NCI-H2081 (cell line): ENCODE measurements around the gene ENDOG.
"Not testable (repeated sequence)": the region's sequence is repeated elsewhere in the genome, so short reads cannot be mapped to it uniquely, and the experiment has no call there.

Experiments used
- DNase-seq, 2 experiments: peaks; one replicate each; lab custom pipeline; 2025; lab: John Stamatoyannopoulos, UW

ENDOG gene

DNA sequence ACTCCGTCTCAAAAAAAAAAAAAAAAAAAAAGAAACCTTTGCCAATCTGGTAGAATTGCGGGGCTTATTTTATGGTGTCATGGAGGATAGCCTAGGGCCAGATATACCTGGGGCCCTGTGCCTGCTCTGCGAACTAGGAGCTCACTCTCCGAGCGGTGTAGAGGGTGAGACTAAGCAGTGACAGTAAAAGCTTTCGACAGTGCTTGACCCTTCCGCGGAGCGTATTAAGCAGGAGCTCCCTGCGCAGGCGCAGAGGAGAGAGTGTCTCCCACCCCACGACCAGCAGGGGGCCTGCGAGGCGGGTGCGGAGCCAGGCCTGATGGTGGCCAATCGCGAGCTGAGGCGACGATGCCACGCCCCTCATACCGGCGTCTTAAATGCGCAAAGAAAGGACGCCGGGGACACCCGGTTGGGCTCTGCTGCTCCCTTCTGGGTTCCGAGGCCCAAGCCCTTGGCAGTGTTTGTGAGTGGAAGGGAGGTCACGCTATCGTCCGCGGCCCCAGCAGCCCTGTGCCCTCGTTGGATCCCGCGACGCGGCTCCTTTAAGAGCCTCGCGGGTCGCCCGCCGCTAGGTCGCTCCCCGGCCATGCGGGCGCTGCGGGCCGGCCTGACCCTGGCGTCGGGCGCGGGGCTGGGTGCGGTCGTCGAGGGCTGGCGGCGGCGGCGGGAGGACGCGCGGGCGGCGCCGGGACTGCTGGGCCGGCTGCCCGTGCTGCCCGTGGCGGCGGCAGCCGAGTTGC lies at the start of gene ENDOG:
Gene ENDOG, plus strand, starts transcription at position 402 of the 740 bp plus-strand sequence. Its CDS starts 185 bp downstream, at position 587.
- DNase-seq = peak; percentile 98 to 99

DNA sequence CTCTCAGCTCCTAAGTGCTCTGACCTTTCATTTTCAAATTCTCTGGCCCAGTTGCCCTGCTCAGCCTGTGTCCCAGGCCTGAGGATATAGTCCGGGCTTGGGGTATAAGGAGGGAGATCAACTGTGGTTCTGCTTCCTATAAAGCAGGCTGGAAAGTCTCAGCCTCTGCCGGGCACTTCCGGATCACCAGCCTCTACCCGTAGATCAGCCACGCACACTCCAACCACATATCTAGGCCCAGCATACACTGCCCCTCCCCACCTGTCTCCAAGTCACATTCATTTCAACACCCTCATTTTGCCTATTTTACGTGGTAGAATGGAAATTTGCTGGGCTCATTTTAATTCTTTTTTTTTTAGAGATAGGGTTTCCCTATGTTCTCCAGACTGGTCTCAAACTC lies 49.7 kb upstream of the ENDOG start:
- DNase-seq = no peak

DNA sequence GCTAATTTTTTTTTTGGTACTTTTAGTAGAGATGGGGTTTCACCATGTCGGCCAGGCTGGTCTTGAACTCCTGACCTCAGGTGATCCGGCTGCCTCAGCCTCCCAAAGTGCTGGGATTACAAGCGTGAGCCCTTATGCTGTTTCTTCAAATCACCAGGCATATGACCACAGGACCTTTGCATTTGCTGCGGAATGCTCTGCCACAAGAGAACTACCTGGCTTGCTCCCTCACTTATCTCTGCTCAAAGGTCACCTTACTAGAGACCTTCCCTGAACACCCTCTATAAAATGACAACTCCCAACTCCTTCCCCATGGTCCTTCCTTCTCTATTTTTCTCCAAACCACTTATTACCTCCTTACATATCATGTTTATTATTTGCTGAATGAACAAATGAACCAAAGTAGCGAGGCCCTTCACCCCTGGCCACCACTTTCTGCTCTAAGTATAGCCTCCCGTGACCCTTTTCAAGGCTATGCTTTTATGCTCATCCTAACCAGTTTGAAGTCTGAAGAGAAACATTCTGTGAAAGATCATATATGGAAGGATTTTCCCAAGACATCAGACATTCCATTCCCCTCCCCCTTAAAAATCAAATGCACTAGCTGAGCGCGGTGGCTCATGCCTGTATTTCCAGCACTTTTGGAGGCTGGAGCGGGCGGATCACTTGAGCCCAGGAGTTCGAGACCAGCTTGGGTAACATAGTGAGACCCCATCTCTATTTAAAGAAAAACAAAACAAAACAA lies 47.8 kb upstream of the ENDOG start:
- no peak for DNase-seq

DNA sequence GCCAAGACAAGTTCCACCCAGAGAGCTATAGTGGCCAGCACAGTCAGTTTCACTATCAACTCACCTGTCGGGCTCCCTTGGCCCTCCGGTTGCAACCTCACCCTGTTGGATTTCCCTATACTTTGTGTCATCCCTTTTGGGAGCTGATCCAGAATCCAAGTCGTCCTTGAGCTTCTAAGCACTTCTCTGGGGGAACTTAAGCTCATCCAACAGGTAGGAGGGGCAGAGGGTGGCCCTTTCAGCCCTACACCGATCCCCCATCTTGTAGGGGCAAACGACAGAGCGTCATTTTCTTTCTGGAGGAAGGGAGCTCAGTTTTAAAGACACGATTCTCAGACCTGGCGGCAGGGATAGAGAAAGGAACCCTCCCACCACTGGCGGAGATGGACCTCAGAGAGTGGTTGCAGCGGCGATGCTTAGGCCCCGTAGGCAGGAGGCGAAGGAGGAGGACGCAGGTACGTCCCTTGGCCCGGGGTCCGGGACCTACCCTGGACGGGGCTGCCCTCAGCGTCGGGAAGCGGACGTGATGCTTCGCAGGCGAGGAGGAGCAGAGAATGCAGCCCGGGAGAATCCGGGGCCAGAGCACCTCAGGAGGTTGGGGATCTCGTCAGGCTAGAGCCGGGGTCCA lies 47.1 kb upstream of the ENDOG start:
- DNase-seq = peak in 1 of 2 experiments; percentile 34

DNA sequence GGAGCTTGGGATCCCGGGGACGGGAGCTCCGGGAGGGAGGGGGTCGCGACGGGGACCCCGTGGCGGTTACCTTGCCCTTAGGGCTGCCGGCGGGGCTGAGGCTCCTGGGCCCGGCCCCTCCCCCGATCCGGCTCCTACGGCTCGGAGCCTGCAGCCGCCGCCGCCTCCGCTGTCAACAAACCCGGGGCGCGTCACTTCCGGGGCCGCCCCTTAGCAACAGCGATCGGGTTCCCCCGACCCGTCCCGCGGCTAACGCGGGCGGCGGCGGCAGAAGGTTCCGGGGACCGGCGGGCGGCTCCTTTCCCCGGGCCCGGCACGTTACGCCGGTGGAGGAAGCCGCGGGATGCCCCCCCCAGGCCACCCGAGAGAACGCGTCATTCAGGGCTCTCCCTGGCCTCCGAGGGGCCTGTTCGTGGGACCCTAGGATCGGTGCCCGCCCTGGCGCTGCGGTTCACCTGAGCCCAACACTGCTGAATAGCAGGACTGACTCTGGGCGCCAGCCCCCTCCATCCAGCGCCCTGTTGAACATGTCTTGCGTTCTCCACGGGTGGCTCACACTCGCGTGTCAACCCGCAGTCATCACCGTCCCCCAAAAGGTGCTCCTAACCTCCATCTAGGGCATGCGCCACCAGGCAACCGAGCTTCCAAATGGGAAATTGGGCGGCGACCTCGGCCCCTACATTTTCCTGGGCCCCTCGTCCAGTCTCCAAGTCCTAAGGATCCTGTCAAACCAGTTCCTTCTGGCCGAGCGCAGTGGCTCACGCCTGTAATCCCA lies 46.4 kb upstream of the ENDOG start, which contains the start of gene ZER1:
Gene ZER1, minus strand, starts transcription at position 183 of the 775 bp plus-strand sequence. CDS start 16,362 bp downstream, outside the sequence.
- peak; percentile 88 to 90 for DNase-seq

DNA sequence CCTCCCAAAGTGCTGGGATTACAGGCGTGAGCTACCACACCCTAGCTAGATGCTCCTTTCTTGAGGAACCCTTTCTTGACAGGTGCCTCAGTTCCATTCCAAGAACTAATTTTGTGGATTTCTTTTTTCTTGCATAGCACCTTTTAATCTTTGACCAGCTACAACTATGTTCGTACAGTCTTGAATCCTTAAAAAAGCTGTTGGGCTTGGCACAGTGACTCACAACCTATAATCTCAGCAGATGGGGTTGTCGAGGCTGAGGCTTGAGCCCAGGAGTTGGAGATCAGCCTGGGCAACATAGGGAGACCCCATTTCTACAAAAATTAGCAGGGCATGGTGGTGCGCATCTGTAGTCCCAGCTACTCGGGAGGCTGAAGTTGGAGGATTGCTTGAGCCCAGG lies 45.3 kb upstream of the ENDOG start:
- no peak for DNase-seq

DNA sequence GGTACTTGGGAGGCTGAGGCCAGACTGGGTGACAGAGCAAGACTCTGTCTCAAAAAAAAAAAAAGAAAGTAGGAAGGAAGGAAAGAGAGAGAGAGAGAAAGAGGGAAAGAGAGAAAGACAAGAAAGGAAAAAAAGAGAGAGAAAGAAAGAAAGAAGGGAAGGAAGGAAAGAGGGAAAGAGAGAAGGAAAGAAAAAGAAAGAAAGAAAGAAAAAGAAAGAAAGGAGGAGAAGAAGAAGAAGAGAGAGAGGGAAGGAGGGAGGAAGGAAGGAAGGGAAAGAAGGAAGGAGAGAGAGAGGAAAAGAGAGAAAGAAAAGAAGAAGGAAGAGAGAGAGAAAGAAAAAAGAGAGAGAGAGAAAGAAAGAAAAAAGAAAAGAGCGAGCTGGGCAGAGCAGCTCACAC lies 43.5 kb upstream of the ENDOG start:
- DNase-seq = no peak

DNA sequence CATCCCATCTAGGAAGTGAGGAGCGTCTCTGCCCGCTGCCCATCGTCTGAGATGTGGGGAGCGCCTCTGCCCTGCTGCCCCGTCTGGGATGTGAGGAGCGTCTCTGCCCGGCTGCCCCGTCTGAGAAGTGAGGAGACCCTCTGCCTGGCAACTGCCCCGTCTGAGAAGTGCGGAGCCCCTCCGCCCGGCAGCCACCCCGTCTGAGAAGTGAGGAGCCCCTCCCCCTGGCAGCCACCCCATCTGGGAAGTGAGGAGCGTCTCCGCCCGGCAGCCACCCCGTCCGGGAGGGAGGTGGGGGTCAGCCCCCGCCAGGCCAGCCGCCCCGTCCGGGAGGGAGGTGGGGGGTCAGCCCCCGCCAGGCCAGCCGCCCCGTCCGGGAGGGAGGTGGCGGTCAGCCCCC lies 38.2 kb upstream of the ENDOG start:
- DNase-seq = not testable (repeated sequence)

DNA sequence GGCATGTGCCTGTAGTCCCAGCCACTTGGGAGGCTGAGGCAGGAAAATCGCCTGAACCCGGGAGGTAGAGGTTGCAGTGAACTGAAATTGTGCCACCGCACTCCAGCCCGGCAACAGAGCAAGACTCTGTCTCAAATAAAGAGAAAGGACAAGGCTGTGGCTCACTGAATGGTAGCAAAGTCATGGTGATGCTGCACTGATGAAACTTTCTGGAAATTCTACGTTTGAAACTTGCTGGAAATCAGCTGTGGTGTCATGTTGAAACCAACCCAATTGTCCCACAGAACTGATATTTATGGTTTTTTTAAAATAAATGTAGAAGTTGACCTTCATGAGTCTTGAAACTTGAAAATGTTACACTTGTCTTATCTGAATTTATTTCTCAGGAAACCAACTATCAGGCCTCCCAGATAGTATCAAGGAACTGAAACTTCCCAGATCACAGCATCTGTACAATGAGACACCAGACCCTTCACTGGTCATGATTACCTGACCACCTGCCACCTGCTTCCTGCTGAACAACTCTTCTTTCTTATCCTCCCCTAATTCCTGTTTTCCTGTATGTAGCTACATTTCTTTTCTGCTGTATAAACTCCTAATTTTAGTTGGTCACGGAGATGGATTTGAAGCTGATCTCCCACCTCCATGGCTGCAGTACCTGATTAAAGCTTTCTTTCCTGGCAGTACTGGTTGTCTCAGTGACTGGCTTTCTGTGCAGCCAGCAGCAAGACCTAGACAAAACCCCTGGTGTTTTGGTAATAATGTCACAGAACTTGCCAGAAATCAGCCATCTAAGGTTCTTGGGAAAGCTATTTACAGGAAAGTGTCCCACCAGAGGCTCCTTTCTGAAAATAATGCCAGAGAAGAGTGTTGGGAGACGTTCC lies 36.9 kb upstream of the ENDOG start:
- no peak for DNase-seq

DNA sequence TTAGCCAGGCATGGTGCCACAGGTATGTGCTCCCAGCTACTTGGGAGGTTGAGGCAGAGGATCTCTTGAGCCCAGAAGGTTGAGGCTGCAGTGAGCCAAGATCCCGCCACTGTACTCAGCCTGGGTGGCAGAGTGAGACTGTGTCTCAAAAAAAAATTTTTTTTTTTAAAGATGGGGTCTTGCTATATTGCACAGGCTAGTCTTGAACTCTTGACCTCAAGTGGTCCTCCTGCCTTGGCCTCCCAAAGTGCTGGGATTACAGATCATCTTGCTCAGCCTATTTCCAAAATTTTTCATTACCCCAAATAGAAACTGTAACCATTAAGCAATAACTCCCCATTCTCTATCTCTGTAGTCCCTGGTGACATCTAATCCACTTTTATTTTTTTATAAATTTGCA lies 35.6 kb upstream of the ENDOG start:
- no peak for DNase-seq

DNA sequence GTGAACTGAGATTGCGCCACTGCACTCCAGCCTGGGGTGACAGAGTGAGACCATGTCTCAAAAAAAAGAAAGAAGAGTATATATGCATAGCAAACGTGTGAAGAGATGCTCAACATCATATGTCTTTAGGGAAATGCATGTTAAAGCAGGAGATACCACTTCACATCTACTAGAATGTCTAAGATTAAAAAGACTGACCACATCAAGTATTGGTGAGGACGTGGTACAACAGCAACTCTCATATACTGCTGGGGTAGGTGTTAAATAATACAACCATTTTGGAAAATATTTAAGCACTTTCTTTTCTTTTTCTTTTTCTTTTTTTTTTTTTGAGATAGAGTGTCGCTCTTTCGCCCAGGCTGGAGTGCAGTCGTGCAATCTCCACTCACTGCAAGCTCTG lies 32.9 kb upstream of the ENDOG start:
- no peak for DNase-seq

DNA sequence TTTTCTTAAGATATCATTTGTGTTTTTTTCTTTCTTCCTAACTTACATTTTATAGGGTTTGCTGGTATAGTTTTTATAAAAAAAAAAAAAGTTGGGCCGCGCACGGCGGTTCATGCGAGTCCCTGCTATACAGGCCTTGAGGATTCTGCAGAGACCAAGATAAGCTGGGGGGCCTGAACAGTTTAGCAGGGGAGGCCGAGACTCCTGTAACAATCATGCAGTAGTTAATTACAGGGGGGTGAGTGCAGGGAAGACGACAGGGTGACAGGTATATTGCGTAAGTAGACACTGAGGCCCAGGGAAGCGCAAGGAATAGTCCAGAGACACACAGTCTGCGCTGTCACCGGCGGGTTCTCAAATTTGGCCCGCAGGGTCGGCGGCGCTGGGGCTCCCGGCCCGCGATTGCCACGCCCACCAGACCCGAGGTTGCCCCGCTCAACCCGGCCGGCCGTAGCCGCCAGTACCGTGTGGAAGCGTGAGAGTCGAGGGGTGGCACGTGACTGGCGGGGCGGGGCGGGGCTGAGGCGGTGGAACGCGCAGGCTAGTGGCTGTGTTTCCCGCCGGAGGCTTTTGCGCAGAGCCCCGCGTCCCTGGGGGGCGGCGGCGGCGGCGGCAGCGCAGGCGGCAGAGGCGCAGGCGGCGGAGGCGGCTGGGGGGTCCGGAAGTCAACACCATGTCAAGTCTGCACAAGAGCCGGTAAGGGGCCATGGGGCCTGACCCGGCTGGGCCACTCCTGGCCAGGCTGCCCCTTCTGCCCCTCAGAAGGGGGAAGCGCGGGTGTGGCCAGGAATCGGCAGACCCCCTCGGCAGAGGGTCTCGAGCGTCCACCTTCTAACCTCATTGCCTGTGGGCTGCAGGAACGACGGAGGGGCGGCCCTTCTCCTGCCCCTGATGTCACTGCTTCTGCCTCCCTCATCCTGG lies 31.4 kb upstream of the ENDOG start, which contains the start of gene TBC1D13:
Gene TBC1D13, plus strand, starts transcription at position 573 of the 921 bp plus-strand sequence. Its CDS starts 101 bp downstream, at position 674.
- peak; percentile 77 to 82 for DNase-seq

DNA sequence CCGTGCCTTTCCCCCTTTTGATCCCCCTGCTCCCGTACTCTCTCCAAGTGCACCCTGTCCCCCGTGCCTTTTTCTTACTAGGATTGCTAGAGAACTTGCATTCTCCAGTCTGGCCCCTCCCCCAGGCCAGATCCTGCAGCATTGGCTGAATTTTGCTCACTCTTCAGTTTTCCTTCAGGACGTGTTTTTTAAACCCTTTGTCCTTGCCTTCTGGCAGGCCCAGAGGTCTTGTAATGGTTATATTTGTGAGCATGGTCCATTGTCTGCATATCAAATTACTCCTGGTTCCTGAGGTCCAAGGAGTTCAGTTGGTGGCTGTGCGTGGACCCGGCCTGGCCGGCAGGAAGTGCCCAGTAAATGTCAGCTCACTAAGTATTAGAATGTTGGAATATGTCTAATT lies 30.6 kb upstream of the ENDOG start:
- DNase-seq = no peak

DNA sequence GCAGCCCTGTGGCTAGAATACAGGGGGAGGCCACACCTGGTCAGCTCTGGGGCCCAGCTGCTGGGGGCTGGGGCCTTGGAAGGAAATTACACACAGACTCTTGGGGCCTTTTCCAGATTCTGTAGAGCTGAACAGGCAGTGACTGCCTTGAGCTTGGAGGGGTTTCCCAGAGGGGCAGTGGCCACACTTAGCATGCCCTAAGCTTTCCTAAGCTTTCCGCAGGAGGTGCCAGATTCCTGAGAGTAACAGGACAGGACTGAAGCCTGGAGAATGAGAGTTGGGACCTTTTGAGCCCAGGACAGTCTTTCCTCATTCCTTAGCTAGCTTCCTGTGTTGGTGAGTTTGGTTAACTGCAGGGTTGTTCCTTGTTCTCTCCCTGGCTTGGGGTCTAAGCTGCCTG lies 29.9 kb upstream of the ENDOG start:
- no peak for DNase-seq

DNA sequence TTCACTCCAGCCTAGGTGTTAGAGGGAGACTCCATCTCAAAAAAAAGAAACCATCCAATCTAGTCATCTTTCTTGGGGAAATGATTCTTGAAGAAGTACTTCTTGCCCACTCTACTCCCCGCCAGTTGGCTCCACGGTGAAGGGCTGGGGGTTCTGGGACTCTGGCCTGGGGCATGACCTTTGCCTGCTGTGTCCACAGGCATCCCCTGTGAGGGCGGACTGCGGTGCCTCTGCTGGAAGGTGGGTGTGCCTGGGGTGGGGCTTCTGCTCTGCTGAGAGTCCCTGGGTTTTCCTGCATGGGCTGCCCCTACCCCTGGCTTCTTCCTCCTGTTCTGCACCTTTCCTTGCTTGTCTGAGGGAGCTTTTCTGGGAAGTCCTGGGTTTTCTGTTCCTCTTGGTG lies 27.8 kb upstream of the ENDOG start:
- no peak for DNase-seq

DNA sequence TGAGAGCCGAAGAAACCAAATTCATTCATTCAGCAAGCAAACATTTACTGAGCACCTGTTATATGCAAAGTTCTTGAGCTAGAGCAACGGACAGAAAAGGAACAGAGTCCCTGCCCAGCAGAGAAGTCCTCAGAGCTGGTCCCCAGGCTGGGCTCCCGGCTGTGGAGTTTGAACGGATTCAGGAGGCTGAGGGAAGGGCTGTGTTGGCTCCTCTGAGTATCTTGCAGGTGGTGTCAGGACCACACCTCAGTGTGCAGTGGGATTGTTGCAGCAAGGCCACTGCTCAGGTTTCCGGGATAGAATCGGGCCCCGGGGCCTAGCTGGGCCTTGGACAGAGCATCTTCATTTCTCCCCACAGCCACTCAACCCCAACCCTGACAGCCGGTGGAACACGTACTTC lies 26.2 kb upstream of the ENDOG start:
- DNase-seq = no peak

DNA sequence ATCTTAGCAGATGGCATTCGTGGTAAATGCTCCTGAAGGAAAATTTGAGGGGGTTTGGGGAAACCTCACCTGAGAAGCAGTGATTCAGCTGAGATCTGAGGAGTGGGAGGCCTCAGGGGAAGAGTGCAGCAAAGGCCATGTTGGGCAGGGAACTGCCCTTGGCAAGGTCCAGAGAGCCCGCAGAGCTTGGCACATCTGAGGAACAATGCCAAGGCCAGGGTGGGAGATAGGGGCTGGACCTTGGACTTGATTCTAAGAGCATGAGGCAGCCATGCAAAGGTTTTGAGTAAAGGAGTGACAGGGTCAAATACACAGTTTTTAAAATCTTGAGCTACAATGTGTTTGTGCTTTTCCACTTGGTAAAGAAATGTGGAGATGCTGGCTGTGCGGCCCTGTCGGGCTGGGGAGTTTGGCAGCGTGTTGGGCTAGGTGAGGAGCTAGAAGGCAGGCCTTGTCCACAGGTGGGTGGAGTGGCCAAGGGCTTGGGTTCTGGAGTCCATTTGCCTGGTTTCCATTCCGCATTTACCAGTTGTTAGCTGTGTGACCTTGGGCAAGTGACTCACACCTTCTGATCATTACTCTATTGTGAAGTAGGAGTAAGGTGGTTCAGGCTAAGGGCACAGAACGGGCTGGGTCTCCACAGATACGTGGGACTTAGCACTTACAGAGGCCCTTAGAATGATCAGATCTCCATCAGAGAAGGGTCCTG lies 25.2 kb upstream of the ENDOG start:
- no peak for DNase-seq

DNA sequence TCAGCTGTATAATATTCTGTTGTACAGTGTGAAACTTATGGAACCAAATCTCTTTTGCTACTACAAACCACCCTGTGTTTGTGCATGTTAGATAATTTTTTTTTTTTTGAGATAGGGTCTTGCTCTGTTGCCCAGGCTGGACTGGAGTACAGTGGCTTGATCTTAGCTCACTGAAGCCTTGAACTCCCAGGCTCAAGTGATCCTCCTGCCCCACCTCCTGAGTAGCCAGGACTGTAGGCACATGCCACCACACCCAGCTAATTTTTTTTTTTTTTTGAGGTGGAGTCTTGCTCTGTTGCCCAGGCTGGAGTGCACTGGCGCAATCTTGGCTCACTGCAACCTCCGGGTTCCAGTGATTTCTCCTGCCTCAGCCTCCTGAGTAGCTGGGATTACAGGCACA lies 23.3 kb upstream of the ENDOG start:
- DNase-seq = not testable (repeated sequence)

DNA sequence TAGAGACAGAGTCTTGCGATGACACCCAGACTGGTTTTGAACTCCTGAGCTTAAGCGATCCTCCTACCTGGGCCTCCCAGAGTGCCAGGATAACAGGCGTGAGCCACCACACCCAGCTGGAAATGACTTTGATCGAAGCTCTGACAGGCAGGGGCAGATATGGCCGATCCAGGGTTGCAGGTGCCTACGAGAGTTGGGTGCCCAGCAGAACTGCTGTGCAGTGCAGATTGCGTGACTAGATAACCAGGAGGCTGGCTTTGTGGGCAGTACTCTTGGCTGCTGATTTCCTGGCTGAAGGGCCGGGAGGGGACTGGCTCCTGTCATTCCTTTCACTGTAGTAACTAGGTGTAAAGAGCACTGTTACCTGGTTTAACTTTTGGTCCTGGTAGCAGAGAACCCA lies 19.4 kb upstream of the ENDOG start:
- no peak for DNase-seq
